DMS153 treated with DMSO at 0.1 percent for 48 hours (cell line): ENCODE measurements around the gene MYH14.

Experiments used
- DNase-seq: peaks from one replicate; lab custom pipeline; 2025; ENCODE audit not compliant: unreplicated experiment; lab: John Stamatoyannopoulos, UW

Gene MYH14

GRCh38 chr19:50255115-50255514, 51.7 kb downstream of the MYH14 start:
- no peak for DNase-seq

DNA sequence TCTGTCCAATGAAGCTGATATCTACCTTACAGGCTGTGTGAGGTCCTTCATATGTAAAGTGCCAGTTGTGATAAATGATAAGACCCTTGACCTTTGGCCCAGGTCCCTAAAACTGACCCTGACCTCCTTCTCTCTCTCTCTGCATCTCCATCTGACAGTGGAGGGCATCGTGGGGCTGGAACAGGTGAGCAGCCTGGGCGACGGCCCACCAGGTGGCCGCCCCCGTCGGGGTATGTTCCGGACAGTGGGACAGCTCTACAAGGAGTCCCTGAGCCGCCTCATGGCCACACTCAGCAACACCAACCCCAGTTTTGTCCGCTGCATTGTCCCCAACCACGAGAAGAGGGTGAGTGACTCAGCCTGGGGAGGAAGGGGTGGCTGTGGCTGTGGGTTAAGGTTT, 53.7 kb downstream of the MYH14 start:
- no peak for DNase-seq

DNA sequence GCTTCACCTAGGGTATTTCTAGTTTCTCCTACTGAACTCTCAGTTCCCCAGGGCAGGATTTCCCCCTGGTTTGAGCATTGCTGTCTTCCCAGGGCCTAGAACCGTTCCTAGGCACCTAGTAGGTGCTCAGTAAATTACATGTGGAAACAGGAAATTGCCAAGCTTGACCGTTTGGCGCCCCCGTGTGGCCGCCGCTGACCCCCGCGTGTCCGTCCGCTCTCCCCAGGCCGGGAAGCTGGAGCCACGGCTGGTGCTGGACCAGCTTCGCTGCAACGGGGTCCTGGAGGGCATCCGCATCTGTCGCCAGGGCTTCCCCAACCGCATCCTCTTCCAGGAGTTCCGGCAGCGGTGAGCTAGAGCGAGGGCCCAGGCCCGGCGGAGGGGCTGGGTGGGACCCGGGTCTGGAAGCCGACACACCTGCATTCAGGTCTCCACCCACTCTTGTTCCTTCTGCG, 55.5 kb downstream of the MYH14 start:
- no peak for DNase-seq

GRCh38 chr19:50261446-50261970, 58.1 kb downstream of the MYH14 start:
- DNase-seq = no peak

GRCh38 chr19:50263176-50263575, 59.8 kb downstream of the MYH14 start:
- DNase-seq = no peak

GRCh38 chr19:50264483-50265186, 61.2 kb downstream of the MYH14 start:
- no peak for DNase-seq

GRCh38 chr19:50266041-50266440, 62.6 kb downstream of the MYH14 start:
- DNase-seq = no peak

DNA sequence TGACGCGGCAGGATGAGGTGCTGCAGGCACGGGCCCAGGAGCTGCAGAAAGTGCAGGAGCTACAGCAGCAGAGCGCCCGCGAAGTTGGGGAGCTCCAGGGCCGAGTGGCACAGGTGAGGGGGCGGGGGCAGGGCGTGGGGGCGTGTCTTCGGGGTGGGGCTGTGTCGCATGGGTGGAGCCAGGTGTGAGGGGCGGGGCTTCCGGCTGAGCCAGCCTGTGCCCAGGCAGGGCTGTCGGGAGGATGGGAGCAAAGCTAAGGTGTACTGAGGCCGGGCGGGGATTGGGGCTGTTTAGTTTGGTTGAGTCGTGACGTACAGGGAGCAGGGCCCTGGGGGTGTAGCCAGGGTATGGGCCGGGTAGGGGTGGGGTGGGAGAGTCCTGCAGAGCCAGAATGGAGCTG, 63.5 kb downstream of the MYH14 start:
- DNase-seq = no peak

GRCh38 chr19:50268041-50268440, 64.6 kb downstream of the MYH14 start:
- DNase-seq = no peak

GRCh38 chr19:50268501-50268900, 65.1 kb downstream of the MYH14 start:
- DNase-seq = no peak

DNA sequence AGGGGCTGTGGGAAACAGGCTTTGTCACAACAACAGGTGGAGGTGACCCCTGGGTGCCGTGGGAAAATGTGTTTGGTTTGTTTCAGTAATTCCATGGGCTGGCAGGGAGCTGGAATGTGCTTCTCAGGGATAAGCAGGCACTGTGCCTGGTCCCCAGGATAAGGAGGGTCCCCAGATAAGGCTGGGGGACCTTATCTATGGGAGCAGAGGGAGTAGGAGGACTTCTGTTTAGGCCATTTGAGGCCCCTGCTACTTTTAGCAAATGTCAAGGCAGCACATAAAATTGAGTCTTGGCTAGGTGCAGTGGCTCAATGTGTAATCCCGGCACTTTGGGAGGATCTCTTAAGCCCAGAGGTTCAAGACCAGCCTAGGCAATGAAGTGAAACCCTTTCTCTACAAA, 66.2 kb downstream of the MYH14 start:
- no peak for DNase-seq

DNA sequence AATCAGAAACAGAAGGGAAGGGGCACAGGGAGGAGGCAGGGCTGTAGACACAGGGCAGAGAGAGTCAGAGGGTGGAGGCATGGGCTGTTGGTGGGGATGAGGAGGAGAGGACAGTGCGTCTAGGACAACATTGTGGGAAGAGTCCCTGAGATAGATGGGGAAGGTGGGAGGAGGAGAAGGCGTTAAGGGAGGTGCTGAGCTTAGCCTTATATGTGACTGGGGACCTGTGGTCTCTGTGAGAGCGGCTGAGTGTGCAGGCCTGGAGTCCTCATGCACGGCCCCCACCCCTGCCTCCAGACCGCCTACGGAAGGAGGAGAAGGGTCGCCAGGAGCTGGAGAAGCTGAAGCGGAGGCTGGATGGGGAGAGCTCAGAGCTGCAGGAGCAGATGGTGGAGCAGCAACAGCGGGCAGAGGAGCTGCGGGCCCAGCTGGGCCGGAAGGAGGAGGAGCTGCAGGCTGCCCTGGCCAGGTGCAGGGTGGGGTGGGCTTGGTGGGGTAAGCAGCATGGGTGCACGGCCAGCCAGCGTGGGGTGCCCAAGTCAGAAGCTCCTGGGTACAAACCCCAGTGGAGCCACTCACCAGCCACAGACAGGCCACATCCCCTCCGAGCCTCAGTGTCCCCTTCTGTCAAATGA, 69.0 kb downstream of the MYH14 start:
- no peak for DNase-seq

DNA sequence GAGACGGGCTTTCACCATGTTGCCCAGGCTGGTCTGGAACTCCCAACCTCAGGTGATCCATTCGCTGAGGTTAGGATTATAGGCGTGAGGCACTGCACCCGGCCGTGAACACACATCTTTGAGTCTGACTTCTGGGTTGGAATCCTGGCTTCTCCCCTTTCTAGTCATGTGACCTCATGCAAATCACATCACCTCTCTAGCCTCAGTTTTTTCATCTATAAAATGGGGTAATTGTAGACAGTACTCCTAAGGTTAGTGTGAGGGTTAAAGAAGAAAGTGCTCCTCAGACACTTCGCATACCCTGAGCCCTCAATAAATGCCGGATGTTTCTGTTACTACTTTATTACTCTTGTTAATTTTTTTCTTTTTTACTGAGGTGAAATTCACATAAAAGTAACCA, 70.4 kb downstream of the MYH14 start:
- DNase-seq = no peak

DNA sequence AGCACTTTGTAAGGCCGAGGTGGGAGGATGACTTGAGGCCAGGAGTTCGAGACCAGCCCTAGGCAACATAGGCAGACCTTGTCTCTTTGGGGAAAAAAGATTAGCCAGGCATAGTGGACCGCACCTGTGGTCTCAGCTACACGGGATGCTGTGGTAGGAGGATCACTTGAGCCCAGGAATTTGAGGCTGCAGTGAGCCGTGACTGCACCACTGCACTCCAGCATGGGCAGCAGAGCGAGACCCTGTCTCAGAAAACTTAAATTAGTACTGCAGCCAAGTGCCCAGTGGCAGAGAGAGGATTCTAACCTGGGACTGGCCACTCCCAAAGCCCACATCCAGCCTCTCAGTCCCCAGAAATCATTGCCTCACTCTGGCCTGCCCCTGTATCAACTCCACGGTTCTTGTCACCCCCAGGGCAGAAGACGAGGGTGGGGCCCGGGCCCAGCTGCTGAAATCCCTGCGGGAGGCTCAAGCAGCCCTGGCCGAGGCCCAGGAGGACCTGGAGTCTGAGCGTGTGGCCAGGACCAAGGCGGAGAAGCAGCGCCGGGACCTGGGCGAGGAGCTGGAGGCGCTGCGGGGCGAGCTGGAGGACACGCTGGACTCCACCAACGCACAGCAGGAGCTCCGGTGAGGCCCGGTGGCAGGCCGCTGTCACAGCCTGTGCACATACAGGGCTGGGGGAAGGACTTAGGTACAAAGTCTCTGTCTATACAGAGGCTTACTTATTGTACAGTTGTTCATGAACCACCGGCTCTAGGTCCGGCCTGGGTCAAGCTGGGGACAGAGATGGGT, 72.4 kb downstream of the MYH14 start:
- no peak for DNase-seq

- no peak for DNase-seq
Measured at GRCh38 chr19:50276370-50277063, 73.1 kb downstream of the MYH14 start.

DNA sequence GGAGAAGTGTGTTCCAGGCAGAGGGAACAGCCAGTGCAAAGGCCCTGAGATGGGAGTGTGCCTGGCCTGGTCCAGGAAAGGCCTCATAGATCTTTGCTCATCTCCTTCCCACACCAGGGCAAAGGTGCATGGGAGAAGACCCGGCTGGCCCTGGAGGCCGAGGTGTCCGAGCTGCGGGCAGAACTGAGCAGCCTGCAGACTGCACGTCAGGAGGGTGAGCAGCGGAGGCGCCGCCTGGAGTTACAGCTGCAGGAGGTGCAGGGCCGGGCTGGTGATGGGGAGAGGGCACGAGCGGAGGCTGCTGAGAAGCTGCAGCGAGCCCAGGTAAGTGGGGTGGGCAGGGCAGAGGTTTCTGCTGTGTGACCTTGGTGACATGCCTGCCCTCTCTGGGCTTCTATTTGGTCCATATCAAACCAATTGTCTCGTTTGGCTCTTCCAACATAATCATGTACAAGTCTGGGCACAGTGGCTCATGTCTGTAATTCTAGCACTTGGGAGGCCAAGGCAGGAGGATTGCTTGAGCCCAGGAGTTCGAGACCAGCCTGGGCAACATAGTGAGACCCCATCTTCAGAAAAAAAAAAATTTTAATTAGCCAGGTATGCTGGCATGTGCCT, 74.7 kb downstream of the MYH14 start:
- DNase-seq = no peak

DNA sequence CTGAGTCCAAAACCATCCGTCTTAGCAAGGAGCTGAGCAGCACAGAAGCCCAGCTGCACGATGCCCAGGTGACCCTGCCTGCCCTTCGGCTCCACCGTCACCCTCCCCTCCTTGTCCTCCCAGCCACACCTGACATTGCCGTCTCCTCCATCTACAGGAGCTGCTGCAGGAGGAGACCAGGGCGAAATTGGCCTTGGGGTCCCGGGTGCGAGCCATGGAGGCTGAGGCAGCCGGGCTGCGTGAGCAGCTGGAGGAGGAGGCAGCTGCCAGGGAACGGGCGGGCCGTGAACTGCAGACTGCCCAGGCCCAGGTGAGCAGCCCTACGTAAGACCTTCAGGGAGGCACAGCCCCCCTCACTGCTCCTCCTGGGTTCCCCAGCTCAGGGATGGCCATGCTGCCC, 76.7 kb downstream of the MYH14 start:
- no peak for DNase-seq

- no peak for DNase-seq
Measured at GRCh38 chr19:50280983-50281382, 77.6 kb downstream of the MYH14 start.

- DNase-seq = no peak
Measured at GRCh38 chr19:50281491-50281890, 78.1 kb downstream of the MYH14 start.

DNA sequence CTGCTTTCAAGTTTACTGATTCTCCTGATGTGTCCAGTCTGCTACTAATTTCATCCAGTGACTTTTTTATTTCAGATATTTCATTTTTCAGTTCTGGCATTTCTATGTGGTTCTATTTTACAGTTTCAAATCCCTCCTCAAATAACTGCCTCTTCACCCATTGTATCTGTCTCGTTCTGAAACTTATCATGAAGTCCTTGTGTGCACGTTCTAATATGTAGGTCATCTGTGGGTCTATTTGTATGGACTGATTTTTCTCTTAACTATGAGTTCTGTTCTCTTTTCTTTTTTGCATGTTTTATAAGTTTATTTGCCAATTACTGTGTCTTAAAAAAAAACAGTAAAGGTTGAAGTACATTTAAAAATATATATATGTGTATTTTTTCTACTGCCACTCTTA, 82.4 kb downstream of the MYH14 start:
- no peak for DNase-seq

- no peak for DNase-seq
Measured at GRCh38 chr19:50286443-50286842, 83.0 kb downstream of the MYH14 start.
